HEK293 (cell line): ENCODE measurements around the gene FNDC11.

Experiments
- CTCF ChIA-PET: fragments of 350-600 bp; formaldehyde crosslinking; extraction: SDS; loops from one replicate; lab custom pipeline; 2021; ENCODE audit warnings: antibody characterized with exemption; lab: Yijun Ruan, JAX
- POLR2A ChIA-PET: fragments of 300-600 bp; formaldehyde crosslinking; extraction: SDS; loops from one replicate; lab custom pipeline; 2020; ENCODE audit warnings: antibody characterized with exemption, inconsistent platforms; lab: Yijun Ruan, JAX
- H3K27ac ChIP-seq: fragments of 200-500 bp; sonication (Bioruptor generic); 2 replicates; pipeline ENCODE4 v1.5.1; 2014; ENCODE audit warnings: low read depth, low read length, control low read depth, inconsistent platforms; ENCODE audit errors: extremely low read depth
- H3K36me3 ChIP-seq, 2 experiments: fragments of 200-500 bp in 1 of 2; sonication (Bioruptor generic) in 1 of 2; 1 replicate in 1 of 2; 2 replicates in 1 of 2; pipeline ENCODE4 v1.5.1; 2014 to 2017; ENCODE audit warnings: inconsistent platforms in 2 of 2, low read length in 2 of 2; ENCODE audit not compliant: control insufficient read depth in 2 of 2, insufficient read depth in 1 of 2
- H3K4me1 ChIP-seq: fragments of 200-500 bp; sonication (Bioruptor generic); 2 replicates; pipeline ENCODE4 v1.5.1; 2014; ENCODE audit warnings: mild to moderate bottlenecking, low read length, inconsistent platforms; ENCODE audit not compliant: control insufficient read depth, insufficient read depth
- H3K4me3 ChIP-seq: 2 replicates; pipeline ENCODE4 v1.5.1; 2011; ENCODE audit warnings: low read depth, mild to moderate bottlenecking, control low read depth, low read length, moderate library complexity
- H3K9me3 ChIP-seq: fragments of 200-500 bp; sonication (Bioruptor generic); 2 replicates; pipeline ENCODE4 v1.5.1; 2014; ENCODE audit warnings: low read depth, low read length, inconsistent platforms; ENCODE audit not compliant: control insufficient read depth, insufficient read depth
- HOXA7 ChIP-seq: sonication (generic); formaldehyde crosslinking; IDR thresholded peaks from 2 replicates; pipeline ENCODE4 v1.8.1; 2022; ENCODE audit warnings: missing genetic modification reagents, borderline replicate concordance
- KLF9 ChIP-seq: fragments of 450-650 bp; formaldehyde crosslinking; IDR thresholded peaks from 2 replicates; pipeline ENCODE4 v1.5.1; 2016; ENCODE audit warnings: missing biosample characterization, missing genetic modification characterization, low read depth
- SCRT1 ChIP-seq: fragments of 450-650 bp; formaldehyde crosslinking; IDR thresholded peaks from 2 replicates; pipeline ENCODE4 v1.5.1; 2016; ENCODE audit warnings: missing biosample characterization, missing genetic modification characterization, borderline replicate concordance
- ZFP41 ChIP-seq: fragments of 450-650 bp; formaldehyde crosslinking; IDR thresholded peaks from 2 replicates; pipeline ENCODE4 v1.5.1; 2016; ENCODE audit warnings: missing biosample characterization, missing genetic modification characterization, borderline replicate concordance
- ZNF114 ChIP-seq: fragments of 450-650 bp; formaldehyde crosslinking; IDR thresholded peaks from 2 replicates; pipeline ENCODE4 v1.5.0; 2017; ENCODE audit warnings: missing biosample characterization, missing genetic modification characterization
- ZNF169 ChIP-seq: fragments of 450-650 bp; formaldehyde crosslinking; IDR thresholded peaks from 2 replicates; pipeline ENCODE4 v1.5.1; 2016; ENCODE audit warnings: missing biosample characterization, missing genetic modification characterization
- ZNF184 ChIP-seq: fragments of 450-650 bp; IDR thresholded peaks from 2 replicates; pipeline ENCODE4 v1.5.1; 2018; ENCODE audit warnings: missing biosample characterization, mild to moderate bottlenecking, missing genetic modification characterization
- ZNF223 ChIP-seq: fragments of 450-650 bp; formaldehyde crosslinking; IDR thresholded peaks from 2 replicates; pipeline ENCODE4 v1.5.1; 2016; ENCODE audit warnings: missing biosample characterization, missing genetic modification characterization
- ZNF391 ChIP-seq: fragments of 450-650 bp; formaldehyde crosslinking; IDR thresholded peaks from 2 replicates; pipeline ENCODE4 v1.5.1; 2016; ENCODE audit warnings: low read depth, missing biosample characterization, missing genetic modification characterization, borderline replicate concordance
- ZNF426 ChIP-seq: fragments of 450-650 bp; formaldehyde crosslinking; IDR thresholded peaks from 2 replicates; pipeline ENCODE4 v1.5.1; 2017; ENCODE audit warnings: missing biosample characterization, missing genetic modification characterization, mild to moderate bottlenecking, inconsistent platforms, moderate library complexity
- ZNF521 ChIP-seq: fragments of 450-650 bp; formaldehyde crosslinking; IDR thresholded peaks from 2 replicates; pipeline ENCODE4 v1.5.1; 2017; ENCODE audit warnings: missing biosample characterization, mild to moderate bottlenecking, missing genetic modification characterization
- ZNF596 ChIP-seq: fragments of 450-650 bp; IDR thresholded peaks from 2 replicates; pipeline ENCODE4 v1.5.0; 2018; ENCODE audit warnings: missing biosample characterization, mild to moderate bottlenecking, missing genetic modification characterization, moderate library complexity
- TF ChIP-seq, protein P1 (sequence below): fragments of 450-650 bp; formaldehyde crosslinking; IDR thresholded peaks from 2 replicates; pipeline ENCODE4 v1.5.0; 2017; ENCODE audit warnings: missing biosample characterization, missing genetic modification characterization, borderline replicate concordance
- TF ChIP-seq, protein P2 (sequence below): fragments of 450-650 bp; formaldehyde crosslinking; IDR thresholded peaks from 2 replicates; pipeline ENCODE4 v1.5.1; 2016; ENCODE audit warnings: missing biosample characterization, missing genetic modification characterization
- TF ChIP-seq, protein P3 (sequence below): fragments of 450-650 bp; formaldehyde crosslinking; IDR thresholded peaks from 2 replicates; pipeline ENCODE4 v1.5.1; 2016; ENCODE audit warnings: missing biosample characterization, missing genetic modification characterization
- TF ChIP-seq, protein P4 (sequence below): fragments of 450-650 bp; formaldehyde crosslinking; IDR thresholded peaks from 2 replicates; pipeline ENCODE4 v1.5.1; 2016; ENCODE audit warnings: missing biosample characterization, missing genetic modification characterization
- TF ChIP-seq, protein P5 (sequence below): fragments of 450-650 bp; formaldehyde crosslinking; IDR thresholded peaks from 2 replicates; pipeline ENCODE4; 2016; ENCODE audit warnings: missing biosample characterization, missing genetic modification characterization
- TF ChIP-seq, protein P6 (sequence below): fragments of 450-650 bp; formaldehyde crosslinking; IDR thresholded peaks from 2 replicates; pipeline ENCODE4 v1.5.1; 2017; ENCODE audit warnings: missing biosample characterization, missing genetic modification characterization

Gene FNDC11

DNA sequence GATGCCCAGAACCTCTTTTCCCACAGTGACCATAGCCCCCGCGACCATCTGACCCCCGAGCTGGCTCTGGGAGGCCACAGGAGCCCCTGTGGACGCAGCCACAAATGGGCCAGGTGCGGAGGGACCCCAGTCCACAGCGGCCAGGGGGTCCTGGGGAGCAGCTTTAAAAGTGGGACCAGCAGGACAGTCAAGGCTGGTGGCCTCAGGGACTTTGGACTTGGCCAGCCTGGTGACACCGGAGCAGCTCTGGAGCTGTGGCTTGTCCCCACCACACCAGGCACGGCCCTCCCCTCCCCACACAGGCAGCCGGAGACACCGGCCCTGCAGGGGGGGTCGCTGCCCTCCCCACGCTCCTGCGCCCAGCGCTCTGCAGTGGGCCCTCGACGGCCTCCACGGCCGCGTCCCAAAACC lies 3.5 kb downstream of the FNDC11 start:
- H3K27ac ChIP-seq = no peak overlapping the region
- H3K9me3 ChIP-seq = no peaks in the 10 kb centered on the region
- ChIA-PET POLR2A (no interaction called here), CTCF (no interaction called here)
- 0 out of 2 replicates have a peak, but pooled peaks cover 2% of the 10 kb centered on the region for H3K4me1 ChIP-seq
- no peak overlapping the region for H3K4me3 ChIP-seq
- TF ChIP-seq ZNF184 (no peak), ZNF426 (no peak), ZNF521 (tag by site-specific recombination) (no peak), ZNF596 (tag by site-specific recombination) (no peak), HOXA7 (CRISPR knock-in tag) (no peak), KLF9 (tag by site-specific recombination) (no peak), ZNF169 (no peak), ZFP41 (tag by site-specific recombination) (no peak), ZNF391 (tag by site-specific recombination) (no peak), SCRT1 (no peak), ZNF223 (tag by site-specific recombination) (no peak), ZNF114 (no peak)
- TF ChIP-seq, protein P1, sequence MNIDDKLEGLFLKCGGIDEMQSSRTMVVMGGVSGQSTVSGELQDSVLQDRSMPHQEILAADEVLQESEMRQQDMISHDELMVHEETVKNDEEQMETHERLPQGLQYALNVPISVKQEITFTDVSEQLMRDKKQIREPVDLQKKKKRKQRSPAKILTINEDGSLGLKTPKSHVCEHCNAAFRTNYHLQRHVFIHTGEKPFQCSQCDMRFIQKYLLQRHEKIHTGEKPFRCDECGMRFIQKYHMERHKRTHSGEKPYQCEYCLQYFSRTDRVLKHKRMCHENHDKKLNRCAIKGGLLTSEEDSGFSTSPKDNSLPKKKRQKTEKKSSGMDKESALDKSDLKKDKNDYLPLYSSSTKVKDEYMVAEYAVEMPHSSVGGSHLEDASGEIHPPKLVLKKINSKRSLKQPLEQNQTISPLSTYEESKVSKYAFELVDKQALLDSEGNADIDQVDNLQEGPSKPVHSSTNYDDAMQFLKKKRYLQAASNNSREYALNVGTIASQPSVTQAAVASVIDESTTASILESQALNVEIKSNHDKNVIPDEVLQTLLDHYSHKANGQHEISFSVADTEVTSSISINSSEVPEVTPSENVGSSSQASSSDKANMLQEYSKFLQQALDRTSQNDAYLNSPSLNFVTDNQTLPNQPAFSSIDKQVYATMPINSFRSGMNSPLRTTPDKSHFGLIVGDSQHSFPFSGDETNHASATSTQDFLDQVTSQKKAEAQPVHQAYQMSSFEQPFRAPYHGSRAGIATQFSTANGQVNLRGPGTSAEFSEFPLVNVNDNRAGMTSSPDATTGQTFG (tag by site-specific recombination) = no peak
- TF ChIP-seq, protein P2, sequence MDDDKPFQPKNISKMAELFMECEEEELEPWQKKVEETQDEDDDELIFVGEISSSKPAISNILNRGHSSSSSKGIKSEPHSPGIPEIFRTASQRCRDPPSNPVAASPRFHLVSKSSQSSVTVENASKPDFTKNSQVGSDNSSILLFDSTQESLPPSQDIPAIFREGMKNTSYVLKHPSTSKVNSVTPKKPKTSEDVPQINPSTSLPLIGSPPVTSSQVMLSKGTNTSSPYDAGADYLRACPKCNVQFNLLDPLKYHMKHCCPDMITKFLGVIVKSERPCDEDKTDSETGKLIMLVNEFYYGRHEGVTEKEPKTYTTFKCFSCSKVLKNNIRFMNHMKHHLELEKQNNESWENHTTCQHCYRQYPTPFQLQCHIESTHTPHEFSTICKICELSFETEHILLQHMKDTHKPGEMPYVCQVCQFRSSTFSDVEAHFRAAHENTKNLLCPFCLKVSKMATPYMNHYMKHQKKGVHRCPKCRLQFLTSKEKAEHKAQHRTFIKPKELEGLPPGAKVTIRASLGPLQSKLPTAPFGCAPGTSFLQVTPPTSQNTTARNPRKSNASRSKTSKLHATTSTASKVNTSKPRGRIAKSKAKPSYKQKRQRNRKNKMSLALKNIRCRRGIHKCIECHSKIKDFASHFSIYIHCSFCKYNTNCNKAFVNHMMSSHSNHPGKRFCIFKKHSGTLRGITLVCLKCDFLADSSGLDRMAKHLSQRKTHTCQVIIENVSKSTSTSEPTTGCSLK (tag by site-specific recombination) = no peak
- TF ChIP-seq, protein P3, sequence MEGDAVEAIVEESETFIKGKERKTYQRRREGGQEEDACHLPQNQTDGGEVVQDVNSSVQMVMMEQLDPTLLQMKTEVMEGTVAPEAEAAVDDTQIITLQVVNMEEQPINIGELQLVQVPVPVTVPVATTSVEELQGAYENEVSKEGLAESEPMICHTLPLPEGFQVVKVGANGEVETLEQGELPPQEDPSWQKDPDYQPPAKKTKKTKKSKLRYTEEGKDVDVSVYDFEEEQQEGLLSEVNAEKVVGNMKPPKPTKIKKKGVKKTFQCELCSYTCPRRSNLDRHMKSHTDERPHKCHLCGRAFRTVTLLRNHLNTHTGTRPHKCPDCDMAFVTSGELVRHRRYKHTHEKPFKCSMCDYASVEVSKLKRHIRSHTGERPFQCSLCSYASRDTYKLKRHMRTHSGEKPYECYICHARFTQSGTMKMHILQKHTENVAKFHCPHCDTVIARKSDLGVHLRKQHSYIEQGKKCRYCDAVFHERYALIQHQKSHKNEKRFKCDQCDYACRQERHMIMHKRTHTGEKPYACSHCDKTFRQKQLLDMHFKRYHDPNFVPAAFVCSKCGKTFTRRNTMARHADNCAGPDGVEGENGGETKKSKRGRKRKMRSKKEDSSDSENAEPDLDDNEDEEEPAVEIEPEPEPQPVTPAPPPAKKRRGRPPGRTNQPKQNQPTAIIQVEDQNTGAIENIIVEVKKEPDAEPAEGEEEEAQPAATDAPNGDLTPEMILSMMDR (tag by site-specific recombination) = no peak
- TF ChIP-seq, protein P4, sequence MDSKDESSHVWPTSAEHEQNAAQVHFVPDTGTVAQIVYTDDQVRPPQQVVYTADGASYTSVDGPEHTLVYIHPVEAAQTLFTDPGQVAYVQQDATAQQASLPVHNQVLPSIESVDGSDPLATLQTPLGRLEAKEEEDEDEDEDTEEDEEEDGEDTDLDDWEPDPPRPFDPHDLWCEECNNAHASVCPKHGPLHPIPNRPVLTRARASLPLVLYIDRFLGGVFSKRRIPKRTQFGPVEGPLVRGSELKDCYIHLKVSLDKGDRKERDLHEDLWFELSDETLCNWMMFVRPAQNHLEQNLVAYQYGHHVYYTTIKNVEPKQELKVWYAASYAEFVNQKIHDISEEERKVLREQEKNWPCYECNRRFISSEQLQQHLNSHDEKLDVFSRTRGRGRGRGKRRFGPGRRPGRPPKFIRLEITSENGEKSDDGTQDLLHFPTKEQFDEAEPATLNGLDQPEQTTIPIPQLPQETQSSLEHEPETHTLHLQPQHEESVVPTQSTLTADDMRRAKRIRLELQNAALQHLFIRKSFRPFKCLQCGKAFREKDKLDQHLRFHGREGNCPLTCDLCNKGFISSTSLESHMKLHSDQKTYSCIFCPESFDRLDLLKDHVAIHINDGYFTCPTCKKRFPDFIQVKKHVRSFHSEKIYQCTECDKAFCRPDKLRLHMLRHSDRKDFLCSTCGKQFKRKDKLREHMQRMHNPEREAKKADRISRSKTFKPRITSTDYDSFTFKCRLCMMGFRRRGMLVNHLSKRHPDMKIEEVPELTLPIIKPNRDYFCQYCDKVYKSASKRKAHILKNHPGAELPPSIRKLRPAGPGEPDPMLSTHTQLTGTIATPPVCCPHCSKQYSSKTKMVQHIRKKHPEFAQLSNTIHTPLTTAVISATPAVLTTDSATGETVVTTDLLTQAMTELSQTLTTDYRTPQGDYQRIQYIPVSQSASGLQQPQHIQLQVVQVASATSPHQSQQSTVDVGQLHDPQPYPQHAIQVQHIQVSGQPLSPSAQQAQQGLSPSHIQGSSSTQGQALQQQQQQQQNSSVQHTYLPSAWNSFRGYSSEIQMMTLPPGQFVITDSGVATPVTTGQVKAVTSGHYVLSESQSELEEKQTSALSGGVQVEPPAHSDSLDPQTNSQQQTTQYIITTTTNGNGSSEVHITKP = no peak
- TF ChIP-seq, protein P5, sequence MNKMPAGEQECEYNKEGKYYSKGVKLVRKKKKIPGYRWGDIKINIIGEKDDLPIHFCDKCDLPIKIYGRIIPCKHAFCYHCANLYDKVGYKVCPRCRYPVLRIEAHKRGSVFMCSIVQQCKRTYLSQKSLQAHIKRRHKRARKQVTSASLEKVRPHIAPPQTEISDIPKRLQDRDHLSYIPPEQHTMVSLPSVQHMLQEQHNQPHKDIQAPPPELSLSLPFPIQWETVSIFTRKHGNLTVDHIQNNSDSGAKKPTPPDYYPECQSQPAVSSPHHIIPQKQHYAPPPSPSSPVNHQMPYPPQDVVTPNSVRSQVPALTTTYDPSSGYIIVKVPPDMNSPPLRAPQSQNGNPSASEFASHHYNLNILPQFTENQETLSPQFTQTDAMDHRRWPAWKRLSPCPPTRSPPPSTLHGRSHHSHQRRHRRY (tag by site-specific recombination) = no peak
- TF ChIP-seq, protein P6, sequence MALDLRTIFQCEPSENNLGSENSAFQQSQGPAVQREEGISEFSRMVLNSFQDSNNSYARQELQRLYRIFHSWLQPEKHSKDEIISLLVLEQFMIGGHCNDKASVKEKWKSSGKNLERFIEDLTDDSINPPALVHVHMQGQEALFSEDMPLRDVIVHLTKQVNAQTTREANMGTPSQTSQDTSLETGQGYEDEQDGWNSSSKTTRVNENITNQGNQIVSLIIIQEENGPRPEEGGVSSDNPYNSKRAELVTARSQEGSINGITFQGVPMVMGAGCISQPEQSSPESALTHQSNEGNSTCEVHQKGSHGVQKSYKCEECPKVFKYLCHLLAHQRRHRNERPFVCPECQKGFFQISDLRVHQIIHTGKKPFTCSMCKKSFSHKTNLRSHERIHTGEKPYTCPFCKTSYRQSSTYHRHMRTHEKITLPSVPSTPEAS = no peak
- TF ChIP-seq, all 188 proteins: peak for 0
- peaks cover 0 to 18% of the 10 kb centered on the region in 2 experiments; a peak in 1 of 3 replicates for H3K36me3 ChIP-seq
